ENCODE results near the gene SOX6.

Gene SOX6

DNA sequence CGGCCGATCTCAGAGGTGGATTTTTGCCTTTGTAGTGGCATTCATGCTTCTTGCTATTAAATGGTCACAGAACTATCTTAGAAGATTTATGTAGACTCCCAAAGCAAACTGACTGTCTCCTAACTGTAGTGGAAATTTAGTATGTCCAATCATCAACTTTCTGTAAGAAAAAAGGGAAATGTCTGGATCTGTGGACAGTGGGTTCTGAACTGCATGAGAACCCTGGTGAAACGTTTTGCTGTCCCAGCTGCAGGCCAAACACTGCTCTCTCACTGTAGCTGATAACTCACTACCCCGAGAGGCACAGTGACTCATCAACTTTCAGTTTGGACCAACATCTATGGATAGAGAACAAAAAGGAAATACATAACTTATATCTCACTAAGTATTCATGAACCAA is 387.1 kb downstream of the SOX6 start:
- H3K27ac ChIP-seq (ENCODE audit: low read depth, low read length, poor library complexity, severe bottlenecking), result no peak overlapping the region
- no peaks in the 10 kb centered on the region for H3K79me2 ChIP-seq (ENCODE audit: insufficient read depth, low read length)
- H3K4me1 ChIP-seq (ENCODE audit: insufficient read depth, low read length, severe bottlenecking), result no peaks in the 10 kb centered on the region
- H3K9me2 ChIP-seq (ENCODE audit: low read depth, low read length), result no peaks in the 10 kb centered on the region
- no peak overlapping the region for H3K4me3 ChIP-seq (ENCODE audit: low read depth, low read length, poor library complexity, severe bottlenecking)
- TF ChIP-seq, protein P1, sequence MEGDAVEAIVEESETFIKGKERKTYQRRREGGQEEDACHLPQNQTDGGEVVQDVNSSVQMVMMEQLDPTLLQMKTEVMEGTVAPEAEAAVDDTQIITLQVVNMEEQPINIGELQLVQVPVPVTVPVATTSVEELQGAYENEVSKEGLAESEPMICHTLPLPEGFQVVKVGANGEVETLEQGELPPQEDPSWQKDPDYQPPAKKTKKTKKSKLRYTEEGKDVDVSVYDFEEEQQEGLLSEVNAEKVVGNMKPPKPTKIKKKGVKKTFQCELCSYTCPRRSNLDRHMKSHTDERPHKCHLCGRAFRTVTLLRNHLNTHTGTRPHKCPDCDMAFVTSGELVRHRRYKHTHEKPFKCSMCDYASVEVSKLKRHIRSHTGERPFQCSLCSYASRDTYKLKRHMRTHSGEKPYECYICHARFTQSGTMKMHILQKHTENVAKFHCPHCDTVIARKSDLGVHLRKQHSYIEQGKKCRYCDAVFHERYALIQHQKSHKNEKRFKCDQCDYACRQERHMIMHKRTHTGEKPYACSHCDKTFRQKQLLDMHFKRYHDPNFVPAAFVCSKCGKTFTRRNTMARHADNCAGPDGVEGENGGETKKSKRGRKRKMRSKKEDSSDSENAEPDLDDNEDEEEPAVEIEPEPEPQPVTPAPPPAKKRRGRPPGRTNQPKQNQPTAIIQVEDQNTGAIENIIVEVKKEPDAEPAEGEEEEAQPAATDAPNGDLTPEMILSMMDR (IDR thresholded peaks at IDR 0.05; ENCODE audit: low read length), result no peak
- TF ChIP-seq EZH2 (IDR thresholded peaks at IDR 0.05; ENCODE audit: borderline replicate concordance, low read length), result no peak
- H3K36me3 ChIP-seq (ENCODE audit: insufficient read depth, low read length), result no peaks in the 10 kb centered on the region
- no peak overlapping the region for H3K9ac ChIP-seq (ENCODE audit: low read length)
- H3F3A ChIP-seq (ENCODE audit: insufficient read depth, low read length), result no peaks in the 10 kb centered on the region
- no peaks in the 10 kb centered on the region for H3K27me3 ChIP-seq (ENCODE audit: insufficient read depth, low read length)
- H3K9me3 ChIP-seq (ENCODE audit: low read length), result no peaks in the 10 kb centered on the region
- H4K20me1 ChIP-seq (ENCODE audit: insufficient read depth, low read length), result no peaks in the 10 kb centered on the region
- no peak overlapping the region for H2AFZ ChIP-seq (ENCODE audit: low read length)
- H3K4me2 ChIP-seq (ENCODE audit: low read length), result no peak overlapping the region

DNA sequence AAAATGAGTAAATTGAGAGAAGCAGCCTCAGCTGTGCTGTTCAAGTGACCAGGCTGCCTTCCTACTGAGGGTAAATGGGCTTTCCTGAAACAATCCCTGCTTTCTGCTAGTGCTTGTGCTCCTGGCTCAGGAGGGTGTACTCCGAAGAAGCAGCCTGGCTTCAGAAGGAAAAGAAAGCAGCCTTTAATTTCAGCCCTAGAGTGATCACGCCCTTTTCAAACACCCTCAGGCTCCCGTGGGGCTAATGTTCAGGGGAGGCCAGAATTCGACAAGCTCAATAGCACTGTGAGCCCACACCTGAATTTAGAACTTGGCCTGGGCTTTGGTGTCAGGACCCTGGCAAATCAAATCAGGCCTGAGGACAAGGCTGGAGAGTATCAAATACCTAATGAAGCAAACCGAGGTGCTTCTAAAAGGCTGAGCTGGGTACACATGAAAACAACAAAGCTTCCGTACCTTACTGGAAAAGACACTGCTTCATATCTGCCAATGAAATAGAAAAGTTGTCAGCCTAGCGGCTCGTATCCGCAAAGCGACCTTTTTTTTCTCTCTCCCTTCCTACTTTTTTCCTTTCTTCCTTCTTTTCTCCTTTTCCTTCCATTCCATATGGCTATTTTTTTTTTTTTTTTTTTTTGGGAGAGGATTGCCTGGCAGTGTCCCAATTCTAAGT is 387.8 kb downstream of the SOX6 start:
- Histone ChIP-seq H3F3A (ENCODE audit: insufficient read depth, low read length) (no peaks in the 10 kb centered on the region), H4K20me1 (ENCODE audit: insufficient read depth, low read length) (no peaks in the 10 kb centered on the region), H3K9me2 (ENCODE audit: low read depth, low read length) (no peaks in the 10 kb centered on the region), H3K36me3 (ENCODE audit: insufficient read depth, low read length) (no peaks in the 10 kb centered on the region), H3K4me2 (ENCODE audit: low read length) (no peak overlapping the region), H3K27me3 (ENCODE audit: insufficient read depth, low read length) (no peaks in the 10 kb centered on the region), H2AFZ (ENCODE audit: low read length) (no peak overlapping the region), H3K9ac (ENCODE audit: low read length) (no peak overlapping the region), H3K9me3 (ENCODE audit: low read length) (no peaks in the 10 kb centered on the region), H3K27ac (ENCODE audit: low read depth, low read length, poor library complexity, severe bottlenecking) (no peak overlapping the region), H3K4me1 (ENCODE audit: insufficient read depth, low read length, severe bottlenecking) (no peaks in the 10 kb centered on the region), H3K79me2 (ENCODE audit: insufficient read depth, low read length) (no peaks in the 10 kb centered on the region), H3K4me3 (ENCODE audit: low read depth, low read length, poor library complexity, severe bottlenecking) (no peak overlapping the region)
- no peak for TF ChIP-seq EZH2 (IDR thresholded peaks at IDR 0.05; ENCODE audit: borderline replicate concordance, low read length)
- TF ChIP-seq, protein P1 (IDR thresholded peaks at IDR 0.05; ENCODE audit: low read length), result no peak

DNA sequence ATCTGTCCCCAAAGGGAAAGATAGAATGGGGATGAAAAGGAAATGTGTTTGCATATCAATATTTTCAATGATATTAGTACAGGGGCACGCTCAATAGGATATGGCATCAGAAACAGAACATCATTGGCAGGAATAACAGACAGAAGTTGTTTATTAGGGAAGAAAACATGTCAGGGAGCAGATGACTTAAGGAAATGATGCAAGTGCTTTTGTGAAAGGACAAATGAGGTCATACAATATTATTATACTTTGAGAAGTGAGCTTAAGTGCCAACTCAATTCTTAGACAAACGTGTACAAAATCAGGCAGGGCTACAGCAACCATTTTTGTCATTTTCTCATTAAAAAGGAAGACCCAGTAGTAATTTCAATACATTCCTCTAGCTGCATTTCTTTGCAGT is 388.4 kb downstream of the SOX6 start:
- Histone ChIP-seq H3K4me1 (ENCODE audit: insufficient read depth, low read length, severe bottlenecking) (no peaks in the 10 kb centered on the region), H3F3A (ENCODE audit: insufficient read depth, low read length) (no peaks in the 10 kb centered on the region), H3K27ac (ENCODE audit: low read depth, low read length, poor library complexity, severe bottlenecking) (no peak overlapping the region), H2AFZ (ENCODE audit: low read length) (no peak overlapping the region), H4K20me1 (ENCODE audit: insufficient read depth, low read length) (no peaks in the 10 kb centered on the region), H3K4me2 (ENCODE audit: low read length) (no peak overlapping the region), H3K9ac (ENCODE audit: low read length) (no peak overlapping the region), H3K9me2 (ENCODE audit: low read depth, low read length) (no peaks in the 10 kb centered on the region), H3K36me3 (ENCODE audit: insufficient read depth, low read length) (no peaks in the 10 kb centered on the region), H3K27me3 (ENCODE audit: insufficient read depth, low read length) (no peaks in the 10 kb centered on the region), H3K4me3 (ENCODE audit: low read depth, low read length, poor library complexity, severe bottlenecking) (no peak overlapping the region), H3K79me2 (ENCODE audit: insufficient read depth, low read length) (no peaks in the 10 kb centered on the region), H3K9me3 (ENCODE audit: low read length) (no peaks in the 10 kb centered on the region)
- TF ChIP-seq, protein P1 (IDR thresholded peaks at IDR 0.05; ENCODE audit: low read length), result no peak
- no peak for TF ChIP-seq EZH2 (IDR thresholded peaks at IDR 0.05; ENCODE audit: borderline replicate concordance, low read length)
